Effector CD4-positive, alpha-beta T cell (primary cell): Measurements from ENCODE around the gene SPSB2.
"Not testable (repeated sequence)": the region's sequence is repeated elsewhere in the genome, so short reads cannot be mapped to it uniquely, and the experiment has no call there.

ENCODE experiments used
- DNase-seq: peaks from one replicate; pipeline ENCODE4 v3.0.0-alpha.2; 2020
- total RNA-seq: gene quantifications from one replicate; lab custom pipeline; 2026; lab: John Stamatoyannopoulos, UW

SPSB2 gene, protein sequence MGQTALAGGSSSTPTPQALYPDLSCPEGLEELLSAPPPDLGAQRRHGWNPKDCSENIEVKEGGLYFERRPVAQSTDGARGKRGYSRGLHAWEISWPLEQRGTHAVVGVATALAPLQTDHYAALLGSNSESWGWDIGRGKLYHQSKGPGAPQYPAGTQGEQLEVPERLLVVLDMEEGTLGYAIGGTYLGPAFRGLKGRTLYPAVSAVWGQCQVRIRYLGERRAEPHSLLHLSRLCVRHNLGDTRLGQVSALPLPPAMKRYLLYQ
- 5.3 reads per million, percentile 20 among the genes with 10 or more reads in this experiment for total RNA-seq

DNA sequence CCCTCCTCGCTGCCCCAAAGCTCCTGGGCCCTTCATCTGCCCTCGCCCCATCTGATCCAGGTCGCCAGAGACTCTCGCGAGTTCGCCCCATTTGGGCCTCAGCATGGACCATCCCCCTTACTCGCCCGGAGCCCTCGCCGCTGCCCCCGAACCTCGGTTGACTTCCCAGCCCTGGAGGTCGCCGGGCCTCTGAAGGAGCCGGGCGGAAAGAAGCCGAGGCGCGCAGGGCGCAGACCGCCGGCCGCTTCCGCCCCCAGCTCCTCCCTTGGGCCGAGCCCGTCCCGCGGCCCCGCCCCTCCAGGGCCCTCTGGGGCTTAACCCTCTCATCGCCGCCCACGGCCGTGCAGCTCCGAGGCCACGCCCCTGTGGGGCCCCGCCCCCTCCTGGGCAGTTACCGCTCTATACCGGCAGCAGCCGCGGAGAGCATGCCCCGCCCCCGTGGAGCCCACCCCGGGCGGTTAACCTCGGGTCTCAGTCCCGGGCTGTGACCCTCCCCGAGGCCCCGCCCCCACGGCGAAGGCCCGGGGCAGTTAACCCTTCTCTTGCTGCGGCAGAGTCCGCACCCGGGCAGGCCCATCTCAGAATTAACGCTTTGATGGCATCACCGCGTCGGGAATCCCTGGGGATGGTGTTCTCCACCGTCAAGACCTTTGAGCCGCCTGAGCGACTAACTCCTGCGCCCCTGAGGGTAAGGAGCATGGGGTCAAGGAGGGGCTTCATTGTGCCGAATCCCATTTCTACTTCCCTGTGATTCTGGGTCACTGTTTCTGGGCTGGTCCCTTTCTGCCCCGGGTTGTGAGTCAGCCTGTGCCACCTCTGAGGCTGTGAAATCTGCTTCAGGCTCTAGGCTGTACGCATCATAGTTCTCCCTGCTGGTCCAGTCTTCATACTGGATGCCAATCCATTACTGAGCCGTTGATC is at the start of gene SPSB2:
Gene SPSB2 (minus strand): TSS at position 210 of the 921 bp plus-strand sequence. CDS start 402 bp downstream, outside the sequence.
- DNase-seq: peak; percentile 99

DNA sequence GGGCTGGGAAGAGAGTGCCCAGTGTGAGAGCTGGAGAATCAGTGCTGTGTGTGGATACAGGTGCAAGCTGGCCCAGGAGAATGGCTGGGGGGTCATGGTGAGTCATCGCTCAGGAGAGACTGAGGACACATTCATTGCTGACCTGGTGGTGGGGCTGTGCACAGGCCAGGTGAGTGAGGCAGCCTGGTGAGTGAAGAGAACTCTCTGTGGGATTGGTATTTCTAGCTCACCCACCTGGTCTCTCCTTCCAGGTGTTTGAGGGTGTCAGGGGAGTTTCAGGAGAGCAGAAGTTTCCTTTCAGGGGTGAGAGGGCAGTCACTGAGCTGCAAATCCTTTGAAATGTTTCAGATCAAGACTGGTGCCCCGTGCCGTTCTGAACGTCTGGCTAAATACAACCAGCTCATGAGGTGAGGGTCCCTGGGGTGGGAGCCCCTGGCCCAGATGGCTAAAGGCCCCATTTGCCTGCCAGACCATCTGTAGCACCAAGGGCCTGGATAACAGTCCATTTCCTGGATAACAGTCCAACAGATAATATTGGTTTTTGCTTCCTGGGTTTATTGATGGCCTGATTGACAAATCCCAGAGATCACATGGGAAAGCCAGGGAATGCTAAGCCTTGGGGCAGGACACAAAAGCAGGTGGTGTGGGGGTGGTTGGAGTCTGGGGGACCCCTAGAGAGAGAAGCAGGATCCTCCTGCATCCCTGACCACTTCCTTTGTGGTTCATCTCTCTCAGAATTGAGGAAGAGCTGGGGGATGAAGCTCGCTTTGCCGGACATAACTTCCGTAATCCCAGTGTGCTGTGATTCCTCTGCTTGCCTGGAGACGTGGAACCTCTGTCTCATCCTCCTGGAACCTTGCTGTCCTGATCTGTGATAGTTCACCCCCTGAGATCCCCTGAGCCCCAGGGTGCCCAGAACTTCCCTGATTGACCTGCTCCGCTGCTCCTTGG is 49.2 kb upstream of the SPSB2 start:
- no peak for DNase-seq

- DNase-seq: no peak
These were observed 48.4 kb upstream of the SPSB2 start for GRCh38 chr12:6921539-6921938.

GRCh38 chr12:6919588-6919987 is 46.5 kb upstream of the SPSB2 start:
- DNase-seq: no peak

GRCh38 chr12:6917491-6918231 is 44.6 kb upstream of the SPSB2 start:
- DNase-seq: no peak

DNA sequence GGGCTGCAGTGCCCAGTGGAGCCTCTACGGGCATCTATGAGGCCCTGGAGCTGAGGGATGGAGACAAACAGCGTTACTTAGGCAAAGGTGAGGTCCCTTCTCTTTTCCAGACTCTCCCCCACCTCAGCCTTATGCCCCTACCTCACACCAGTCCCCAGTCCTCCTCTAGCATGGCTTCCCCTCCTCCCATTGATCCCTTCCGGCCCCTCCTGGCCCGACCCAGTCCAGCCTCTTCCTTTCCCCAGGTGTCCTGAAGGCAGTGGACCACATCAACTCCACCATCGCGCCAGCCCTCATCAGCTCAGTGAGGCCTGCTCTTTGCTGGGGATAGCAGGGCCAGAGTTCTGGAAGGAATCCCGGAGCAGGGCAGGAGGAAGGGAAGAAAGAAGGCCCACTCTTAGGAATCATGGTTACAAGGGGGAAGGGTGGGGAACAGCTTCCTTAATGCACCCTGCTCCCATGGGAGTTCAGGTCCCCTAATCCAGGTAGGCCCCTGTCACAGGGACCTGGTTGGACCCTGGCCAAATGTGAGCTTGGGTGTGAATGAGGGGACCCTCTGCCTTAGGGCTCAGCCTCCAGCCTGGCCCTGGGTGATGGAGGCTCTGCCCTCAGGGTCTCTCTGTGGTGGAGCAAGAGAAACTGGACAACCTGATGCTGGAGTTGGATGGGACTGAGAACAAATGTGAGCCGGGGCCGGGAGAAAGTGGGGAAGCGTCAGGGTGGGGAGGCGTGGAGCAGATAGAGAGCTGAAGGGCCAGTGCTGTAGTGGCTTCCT is 43.5 kb upstream of the SPSB2 start:
- no peak for DNase-seq

- DNase-seq: no peak
These were observed 42.7 kb upstream of the SPSB2 start for GRCh38 chr12:6915789-6916285.

DNA sequence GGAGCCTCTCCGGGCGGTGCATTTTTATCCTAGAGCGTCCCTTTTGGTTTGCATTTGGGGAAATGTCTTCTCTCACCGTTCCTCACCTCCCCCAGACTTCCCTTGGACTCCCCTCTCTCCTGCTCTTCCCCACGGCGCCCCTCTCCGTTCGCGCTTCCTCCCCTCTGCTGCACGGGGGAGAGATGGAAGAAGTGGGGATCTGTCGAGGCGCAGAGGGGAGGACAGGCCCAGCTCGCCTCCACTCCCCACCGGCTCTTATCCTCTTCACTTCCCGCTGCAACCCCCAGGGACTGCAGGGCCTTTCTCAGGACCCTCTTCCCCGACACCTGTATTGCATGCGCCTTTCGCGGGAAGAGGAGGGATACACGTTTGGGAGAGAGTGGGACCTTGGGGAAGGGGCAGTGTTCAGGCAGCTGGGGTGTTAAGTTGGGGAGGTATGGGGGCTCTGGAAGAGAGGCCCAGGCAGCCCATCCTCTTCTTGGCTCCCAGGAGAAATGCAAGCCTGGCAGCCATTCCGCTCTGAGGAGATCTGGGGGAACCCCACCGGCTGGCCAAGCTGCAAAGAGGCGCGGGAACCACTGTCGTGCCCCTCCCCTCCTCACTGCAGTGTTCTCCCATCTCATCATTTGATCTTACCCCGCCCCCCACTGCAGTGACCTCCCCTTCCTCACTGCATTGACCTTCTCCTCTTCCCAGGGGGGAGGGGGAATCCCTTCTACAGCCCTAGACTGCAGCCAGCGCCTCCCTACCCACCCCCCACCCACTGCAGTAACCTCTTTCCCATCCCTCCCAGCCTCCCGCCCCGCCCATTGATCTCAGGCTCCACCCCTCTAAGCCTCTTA is 42.1 kb upstream of the SPSB2 start:
- no peak for DNase-seq

DNA sequence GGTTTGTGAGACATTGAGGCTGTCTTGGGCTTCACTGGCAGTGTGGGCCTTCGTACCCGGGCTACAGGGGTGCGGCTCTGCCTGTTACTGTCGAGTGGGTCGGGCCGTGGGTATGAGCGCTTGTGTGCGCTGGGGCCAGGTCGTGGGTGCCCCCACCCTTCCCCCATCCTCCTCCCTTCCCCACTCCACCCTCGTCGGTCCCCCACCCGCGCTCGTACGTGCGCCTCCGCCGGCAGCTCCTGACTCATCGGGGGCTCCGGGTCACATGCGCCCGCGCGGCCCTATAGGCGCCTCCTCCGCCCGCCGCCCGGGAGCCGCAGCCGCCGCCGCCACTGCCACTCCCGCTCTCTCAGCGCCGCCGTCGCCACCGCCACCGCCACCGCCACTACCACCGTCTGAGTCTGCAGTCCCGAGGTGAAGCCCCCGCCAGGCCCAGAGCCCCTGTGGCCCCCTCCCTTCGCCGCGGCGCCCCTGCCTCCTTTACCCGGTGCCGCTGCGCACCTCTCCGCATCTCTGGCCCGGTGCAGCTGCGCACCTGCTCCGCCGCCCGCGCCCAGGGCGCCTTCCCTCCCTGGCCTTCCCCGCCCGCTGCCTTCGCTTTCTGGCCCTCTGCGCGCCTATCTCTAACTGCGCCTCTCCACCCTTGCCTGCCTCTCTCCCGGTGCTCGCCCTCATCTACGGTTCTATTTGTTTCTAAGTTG is 41.3 kb upstream of the SPSB2 start, which contains the start of gene ENO2:
Gene ENO2 (plus strand): TSS at position 335 of the 701 bp plus-strand sequence. CDS start 1,253 bp downstream, outside the sequence.
- peak; percentile 82 for DNase-seq

- DNase-seq: no peak
These were observed 39.2 kb upstream of the SPSB2 start for GRCh38 chr12:6912164-6912935.

DNA sequence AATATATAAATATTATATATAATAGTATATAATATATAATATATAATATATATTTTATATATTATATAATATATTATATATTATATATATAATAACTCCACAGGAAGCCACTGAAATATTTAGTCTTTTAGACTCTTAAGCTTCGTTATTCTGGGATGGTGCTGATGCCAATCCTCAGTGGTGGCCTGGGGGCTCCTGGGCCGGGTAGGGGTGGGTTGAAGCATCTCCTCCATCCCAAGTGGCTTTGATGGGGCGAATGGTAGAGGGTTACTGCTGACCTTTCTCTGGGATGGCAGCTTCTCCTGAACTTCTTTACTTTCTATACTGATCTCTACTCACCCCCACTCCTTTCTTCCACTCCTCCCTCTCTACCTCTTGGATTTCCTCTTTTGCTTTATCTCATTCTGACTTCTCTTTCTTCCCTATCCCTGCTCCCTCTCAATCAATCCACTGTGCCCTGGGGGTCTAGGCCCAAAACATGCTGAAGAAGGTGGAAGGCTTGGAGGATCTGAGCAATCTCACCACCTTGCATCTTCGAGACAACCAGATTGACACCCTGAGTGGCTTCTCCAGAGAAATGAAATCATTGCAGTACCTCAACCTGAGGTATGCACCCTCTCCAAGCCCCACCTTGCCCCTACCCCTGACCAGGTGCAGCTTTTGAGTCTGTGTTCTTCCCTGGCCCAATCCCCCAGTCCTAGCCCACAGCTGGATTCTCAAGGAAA is 36.5 kb upstream of the SPSB2 start:
- no peak for DNase-seq

- DNase-seq: not testable (repeated sequence)
These were observed 35.0 kb upstream of the SPSB2 start for GRCh38 chr12:6908141-6908540.

DNA sequence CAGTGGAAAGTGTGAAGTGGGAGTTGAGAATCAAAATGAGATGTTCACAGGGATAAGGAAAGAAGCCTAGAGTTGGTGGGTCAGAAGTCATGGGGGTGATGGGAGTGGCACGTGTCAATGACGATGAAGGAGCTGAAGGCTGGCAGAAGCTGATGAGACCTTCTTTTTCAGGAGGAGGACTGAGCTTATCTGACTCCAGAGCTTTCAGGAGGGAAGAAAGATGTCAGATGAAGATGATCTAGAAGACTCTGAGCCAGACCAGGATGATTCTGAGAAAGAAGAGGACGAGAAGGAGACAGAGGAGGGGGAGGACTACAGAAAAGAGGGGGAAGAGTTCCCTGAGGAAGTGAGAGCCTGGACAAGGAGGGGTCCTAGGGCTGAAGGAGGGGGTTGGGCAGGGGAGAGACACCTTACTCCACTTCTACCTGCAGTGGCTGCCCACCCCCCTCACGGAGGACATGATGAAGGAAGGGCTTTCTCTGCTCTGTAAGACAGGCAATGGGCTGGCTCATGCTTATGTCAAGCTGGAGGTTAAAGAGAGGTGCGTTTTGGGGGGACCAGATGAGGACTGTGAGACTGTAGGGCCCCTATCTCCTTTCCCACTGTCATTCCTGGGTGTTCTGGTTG is 32.4 kb upstream of the SPSB2 start:
- no peak for DNase-seq

DNA sequence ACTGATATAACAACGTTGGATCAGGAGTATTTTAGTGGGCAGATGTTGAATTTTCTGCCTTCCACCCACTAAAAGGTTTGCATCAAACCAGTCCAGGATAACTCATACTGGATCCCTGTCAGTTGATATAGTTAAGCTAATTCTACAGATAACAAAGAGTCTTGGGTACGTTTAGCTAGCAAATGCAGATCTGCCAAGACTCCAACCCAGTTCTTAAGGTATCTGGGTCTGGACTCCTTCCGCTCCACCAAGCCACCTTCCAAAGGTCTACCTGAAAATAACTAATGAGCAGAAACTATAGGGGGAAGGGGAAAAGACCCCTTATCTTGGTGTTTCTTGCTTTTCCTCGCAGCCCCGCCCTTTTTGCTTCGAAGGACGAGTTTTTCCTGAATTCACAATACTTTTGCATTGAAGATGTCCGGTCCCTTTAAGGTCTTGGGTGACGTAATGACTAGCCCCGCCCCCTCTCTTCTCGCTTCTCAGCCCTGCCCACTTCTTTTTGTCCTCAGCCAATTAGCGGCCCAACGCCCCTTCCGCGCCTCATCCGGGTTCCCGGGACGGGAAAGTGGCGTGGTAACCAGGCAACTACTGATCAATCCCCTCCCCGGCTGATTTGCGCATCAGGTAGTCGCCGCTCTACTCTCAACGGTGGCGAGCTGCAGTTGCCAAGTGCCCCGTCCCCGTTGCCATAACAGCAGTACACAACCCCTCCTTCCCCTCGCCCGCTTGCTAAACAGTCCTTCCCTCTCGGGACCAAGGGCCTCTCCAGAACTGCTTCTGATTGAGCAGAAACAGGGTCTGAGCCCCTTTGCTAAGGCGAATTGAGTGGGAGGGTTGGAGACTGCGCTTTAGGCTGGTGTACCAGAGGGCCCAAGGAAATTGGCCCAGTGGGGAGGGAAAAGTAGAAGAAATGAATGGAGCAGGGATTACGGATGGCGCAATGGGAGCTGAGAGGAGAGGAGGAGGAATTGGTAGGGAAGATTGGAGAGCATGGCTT is 31.5 kb upstream of the SPSB2 start, which contains the start of gene LRRC23:
Gene LRRC23 (plus strand): TSS at position 543 of the 997 bp plus-strand sequence. CDS start 812 bp downstream, outside the sequence.
- DNase-seq: peak; percentile 98

DNA sequence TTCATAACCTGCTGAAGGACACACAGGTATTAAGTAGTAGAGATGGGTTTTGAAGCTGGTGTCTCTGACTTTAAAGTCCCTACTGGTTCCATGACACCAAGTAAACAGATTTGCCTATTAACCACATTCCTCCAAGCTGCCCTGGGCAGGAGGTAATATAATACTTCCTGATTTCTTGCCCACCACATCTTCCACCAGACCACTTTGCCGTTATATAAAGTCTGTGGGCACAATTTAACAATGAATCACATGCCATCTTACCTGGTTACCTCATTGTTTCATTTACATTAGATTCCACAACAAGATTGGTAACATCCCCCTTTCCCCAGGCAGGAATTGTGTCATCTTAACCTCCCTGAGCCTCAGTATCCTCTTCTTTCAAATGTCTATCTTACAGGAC is 30.6 kb upstream of the SPSB2 start:
- no peak for DNase-seq

GRCh38 chr12:6902448-6902847 is 29.3 kb upstream of the SPSB2 start:
- no peak for DNase-seq
